ACC112 (cell line): ENCODE data around the gene GALNTL6.
A peak's percentile ranks its signal among the peaks of the same experiment; 100 is the strongest.
"Not testable (repeated sequence)": the region's sequence is repeated elsewhere in the genome, so short reads cannot be mapped to it uniquely, and the experiment has no call there.

Source experiments
- H2AFZ ChIP-seq: fragments of 200-600 bp; sonication (generic); one replicate; pipeline ENCODE4 v1.6.0; 2017; ENCODE audit warnings: antibody characterized with exemption, low read length; ENCODE audit not compliant: unreplicated experiment
- H3K27ac ChIP-seq: fragments of 200-600 bp; sonication (generic); 2 replicates; pipeline ENCODE4 v1.5.1; 2014; ENCODE audit warnings: low read depth, mild to moderate bottlenecking, antibody characterized with exemption, low read length, moderate library complexity
- H3K27me3 ChIP-seq: fragments of 200-600 bp; sonication (generic); 2 replicates; pipeline ENCODE4 v1.6.1; 2014; ENCODE audit warnings: mild to moderate bottlenecking, antibody characterized with exemption, low read length, moderate library complexity, mixed read lengths; ENCODE audit not compliant: insufficient read depth
- H3K36me3 ChIP-seq: fragments of 200-600 bp; sonication (generic); 2 replicates; pipeline ENCODE4 v1.6.1; 2016; ENCODE audit warnings: mild to moderate bottlenecking, antibody characterized with exemption, low read length, moderate library complexity, mixed read lengths; ENCODE audit not compliant: insufficient read depth
- H3K4me1 ChIP-seq: fragments of 200-600 bp; sonication (generic); one replicate; pipeline ENCODE4 v1.6.1; 2016; ENCODE audit warnings: low read length, mixed read lengths; ENCODE audit not compliant: insufficient read depth, unreplicated experiment, control insufficient read depth
- H3K4me3 ChIP-seq: fragments of 200-600 bp; sonication (generic); 2 replicates; pipeline ENCODE4 v1.5.1; 2014; ENCODE audit warnings: mild to moderate bottlenecking, low read depth, low read length
- H3K79me2 ChIP-seq: fragments of 200-600 bp; sonication (generic); one replicate; pipeline ENCODE4 v1.6.0; 2016; ENCODE audit warnings: low read length; ENCODE audit not compliant: control insufficient read depth, unreplicated experiment, insufficient read depth

Gene GALNTL6

GRCh38 chr4:173038192-173038896 is 1225.1 kb downstream of the GALNTL6 start:
- H2AFZ ChIP-seq, result no peak overlapping the region
- no peaks in the 10 kb centered on the region for H3K79me2 ChIP-seq
- H3K27ac ChIP-seq, result no peak overlapping the region
- H3K4me3 ChIP-seq, result no peak overlapping the region
- peaks cover 3% of the 10 kb centered on the region for H3K4me1 ChIP-seq
- no peaks in the 10 kb centered on the region for H3K27me3 ChIP-seq
- H3K36me3 ChIP-seq, result no peaks in the 10 kb centered on the region

GRCh38 chr4:173039617-173040577 is 1226.7 kb downstream of the GALNTL6 start:
- no peak overlapping the region for H3K4me3 ChIP-seq
- no peak overlapping the region for H3K27ac ChIP-seq
- H3K79me2 ChIP-seq, result no peaks in the 10 kb centered on the region
- no peaks in the 10 kb centered on the region for H3K36me3 ChIP-seq
- peak overlapping the region; percentile 52 for H2AFZ ChIP-seq
- no peaks in the 10 kb centered on the region for H3K27me3 ChIP-seq
- H3K4me1 ChIP-seq, result peaks cover 3% of the 10 kb centered on the region

- Histone ChIP-seq H3K4me1 (peaks cover 3% of the 10 kb centered on the region), H3K79me2 (no peaks in the 10 kb centered on the region), H3K27ac (no peak overlapping the region)
Measured at GRCh38 chr4:173041482-173041881, 1228.3 kb downstream of the GALNTL6 start.

GRCh38 chr4:173042139-173042538 is 1228.9 kb downstream of the GALNTL6 start:
- not testable (repeated sequence) for H3K4me3 ChIP-seq, H2AFZ ChIP-seq, H3K27me3 ChIP-seq, H3K4me1 ChIP-seq, H3K36me3 ChIP-seq, H3K27ac ChIP-seq, H3K79me2 ChIP-seq

More at GRCh38 chr4:173041482-173041881, 1228.3 kb downstream of the GALNTL6 start:
- Histone ChIP-seq H3K27me3 (no peaks in the 10 kb centered on the region), H3K36me3 (no peaks in the 10 kb centered on the region), H2AFZ (no peak overlapping the region), H3K4me3 (no peak overlapping the region)

GRCh38 chr4:173044340-173044739 is 1231.1 kb downstream of the GALNTL6 start:
- no peaks in the 10 kb centered on the region for H3K27me3 ChIP-seq

GRCh38 chr4:173045571-173045970 is 1232.4 kb downstream of the GALNTL6 start:
- Histone ChIP-seq H3K4me3 (no peak overlapping the region), H3K27me3 (no peaks in the 10 kb centered on the region), H3K79me2 (no peaks in the 10 kb centered on the region), H3K27ac (no peak overlapping the region), H3K36me3 (no peaks in the 10 kb centered on the region), H3K4me1 (no peaks in the 10 kb centered on the region), H2AFZ (no peak overlapping the region)

More at GRCh38 chr4:173044340-173044739, 1231.1 kb downstream of the GALNTL6 start:
- Histone ChIP-seq H3K4me3 (no peak overlapping the region), H3K79me2 (no peaks in the 10 kb centered on the region), H3K27ac (no peak overlapping the region), H3K4me1 (peaks cover 3% of the 10 kb centered on the region), H2AFZ (no peak overlapping the region), H3K36me3 (no peaks in the 10 kb centered on the region)

- Histone ChIP-seq H3K27me3 (no peaks in the 10 kb centered on the region), H3K4me1 (no peaks in the 10 kb centered on the region), H3K27ac (no peak overlapping the region), H3K36me3 (no peaks in the 10 kb centered on the region), H3K79me2 (no peaks in the 10 kb centered on the region), H3K4me3 (no peak overlapping the region), H2AFZ (no peak overlapping the region)
Measured at GRCh38 chr4:173046144-173046543, 1232.9 kb downstream of the GALNTL6 start.

GRCh38 chr4:173046818-173047217 is 1233.6 kb downstream of the GALNTL6 start:
- Histone ChIP-seq H3K4me1 (no peaks in the 10 kb centered on the region), H3K79me2 (no peaks in the 10 kb centered on the region), H3K27ac (no peak overlapping the region), H3K4me3 (no peak overlapping the region), H3K27me3 (no peaks in the 10 kb centered on the region), H3K36me3 (no peaks in the 10 kb centered on the region), H2AFZ (no peak overlapping the region)

- Histone ChIP-seq H3K4me3 (no peak overlapping the region), H3K27me3 (no peaks in the 10 kb centered on the region), H3K27ac (no peak overlapping the region), H3K4me1 (no peaks in the 10 kb centered on the region), H2AFZ (no peak overlapping the region), H3K36me3 (no peaks in the 10 kb centered on the region), H3K79me2 (no peaks in the 10 kb centered on the region)
Measured at GRCh38 chr4:173051232-173051631, 1238.0 kb downstream of the GALNTL6 start.

GRCh38 chr4:173051716-173052115 is 1238.5 kb downstream of the GALNTL6 start:
- no peak overlapping the region for H3K27ac ChIP-seq

More at GRCh38 chr4:173051716-173052115, 1238.5 kb downstream of the GALNTL6 start:
- Histone ChIP-seq H3K27me3 (no peaks in the 10 kb centered on the region), H3K4me3 (peak overlapping the region; percentile 63), H3K4me1 (no peaks in the 10 kb centered on the region), H2AFZ (peak overlapping the region; percentile 58), H3K79me2 (no peaks in the 10 kb centered on the region), H3K36me3 (no peaks in the 10 kb centered on the region)
